NCI-H345 treated with DMSO at 0.1 percent for 48 hours (cell line): ENCODE data around the gene GDF2.

Source experiments
- DNase-seq: peaks from one replicate; lab custom pipeline; 2025; ENCODE audit not compliant: unreplicated experiment; lab: John Stamatoyannopoulos, UW

Gene GDF2

DNA sequence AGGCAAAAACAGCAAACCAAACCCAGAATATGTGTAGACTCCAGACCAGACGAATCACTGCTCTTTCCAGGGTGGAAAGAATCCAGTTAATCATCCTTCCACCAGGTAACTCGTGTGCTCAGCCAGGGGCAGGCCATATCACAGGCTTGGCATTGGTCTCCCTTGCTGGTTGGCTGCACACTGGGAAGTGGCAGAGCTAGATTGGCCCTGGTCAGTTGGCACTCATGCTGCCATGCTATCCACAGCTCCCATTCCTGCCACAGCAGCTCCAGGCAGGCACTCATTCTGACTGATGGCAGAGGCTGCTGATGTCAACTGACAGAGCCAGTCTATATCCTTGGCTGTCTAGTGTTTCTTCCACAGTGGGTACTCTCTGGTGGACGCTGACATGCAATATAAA, 31.9 kb upstream of the GDF2 start:
- DNase-seq: no peak

DNA sequence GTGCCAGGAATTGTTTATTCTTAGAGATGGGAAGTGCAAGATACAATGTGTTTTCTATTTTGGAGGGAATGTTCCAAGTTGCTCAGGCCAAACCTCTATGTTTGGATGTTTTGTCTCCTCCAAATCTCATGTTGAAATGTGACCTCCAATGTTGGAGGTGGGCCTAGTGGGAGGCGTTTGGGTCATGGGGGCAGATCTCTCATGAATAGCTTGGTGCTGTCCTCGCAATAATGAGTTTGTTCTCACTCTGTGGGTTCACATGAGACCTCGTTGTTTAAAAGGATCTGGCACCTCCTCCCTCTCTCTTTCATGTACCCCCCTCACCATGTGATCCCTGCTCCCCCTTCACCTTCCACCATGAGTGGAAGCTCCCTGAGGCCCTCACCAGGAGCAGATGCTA, 30.6 kb upstream of the GDF2 start:
- no peak for DNase-seq

DNA sequence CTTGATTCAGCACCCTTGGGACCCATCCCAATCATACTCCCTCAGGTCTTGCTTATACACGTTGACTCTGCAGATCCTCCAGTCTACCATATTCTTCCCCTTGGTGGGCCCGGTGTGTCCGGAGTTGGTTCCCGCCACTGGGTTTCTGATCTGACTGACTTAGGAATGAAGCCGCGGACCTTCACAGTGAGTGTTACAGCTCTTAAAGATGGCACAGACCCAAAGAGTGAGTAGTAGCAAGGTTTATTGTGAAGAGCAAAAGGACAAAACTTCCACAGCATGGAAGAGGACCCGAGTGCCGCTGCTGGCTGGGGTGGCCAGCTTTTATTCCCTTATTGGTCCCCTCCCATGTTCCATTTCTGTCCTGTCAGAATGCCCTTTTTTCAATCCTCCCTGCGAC, 28.2 kb upstream of the GDF2 start:
- no peak for DNase-seq

DNA sequence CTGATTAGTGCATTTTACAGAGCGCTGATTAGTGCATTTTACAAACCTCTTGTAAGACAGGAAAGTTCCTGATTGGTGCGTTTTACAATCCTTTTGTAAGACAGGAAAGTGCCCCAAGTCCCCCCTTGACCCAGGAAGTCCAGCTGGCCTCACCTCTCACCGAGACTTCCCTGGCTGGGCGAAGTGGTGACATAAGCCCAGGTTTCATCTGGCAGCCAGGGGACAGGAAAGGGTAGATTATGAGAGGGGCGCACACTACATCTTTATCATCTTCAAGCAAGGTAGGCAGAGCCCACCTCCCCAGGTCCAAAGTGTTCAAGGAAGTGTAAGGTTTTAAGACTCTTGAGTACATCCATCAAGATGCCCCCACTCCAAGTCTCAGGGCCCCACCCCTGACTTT, 27.8 kb upstream of the GDF2 start:
- no peak for DNase-seq

DNA sequence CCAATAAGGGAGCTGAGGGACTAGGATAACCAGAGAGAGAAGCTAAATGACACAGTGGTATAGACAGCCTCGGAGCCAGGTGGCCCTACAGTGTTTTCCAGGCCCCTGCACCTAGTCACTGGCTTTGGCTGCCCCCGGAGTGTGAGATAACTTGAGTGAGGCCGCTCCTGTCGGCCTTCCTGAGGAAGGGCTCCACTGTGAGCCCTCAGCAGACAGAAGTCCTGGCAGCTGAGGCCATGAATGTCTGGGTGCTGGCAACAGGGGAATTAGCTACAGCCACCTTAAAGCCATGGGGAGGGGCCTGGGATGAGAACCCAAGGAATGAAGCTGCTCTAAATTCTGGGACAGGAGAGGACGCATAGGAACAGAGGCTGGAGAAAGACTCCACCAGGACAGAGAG, 26.8 kb upstream of the GDF2 start:
- DNase-seq: no peak

DNA sequence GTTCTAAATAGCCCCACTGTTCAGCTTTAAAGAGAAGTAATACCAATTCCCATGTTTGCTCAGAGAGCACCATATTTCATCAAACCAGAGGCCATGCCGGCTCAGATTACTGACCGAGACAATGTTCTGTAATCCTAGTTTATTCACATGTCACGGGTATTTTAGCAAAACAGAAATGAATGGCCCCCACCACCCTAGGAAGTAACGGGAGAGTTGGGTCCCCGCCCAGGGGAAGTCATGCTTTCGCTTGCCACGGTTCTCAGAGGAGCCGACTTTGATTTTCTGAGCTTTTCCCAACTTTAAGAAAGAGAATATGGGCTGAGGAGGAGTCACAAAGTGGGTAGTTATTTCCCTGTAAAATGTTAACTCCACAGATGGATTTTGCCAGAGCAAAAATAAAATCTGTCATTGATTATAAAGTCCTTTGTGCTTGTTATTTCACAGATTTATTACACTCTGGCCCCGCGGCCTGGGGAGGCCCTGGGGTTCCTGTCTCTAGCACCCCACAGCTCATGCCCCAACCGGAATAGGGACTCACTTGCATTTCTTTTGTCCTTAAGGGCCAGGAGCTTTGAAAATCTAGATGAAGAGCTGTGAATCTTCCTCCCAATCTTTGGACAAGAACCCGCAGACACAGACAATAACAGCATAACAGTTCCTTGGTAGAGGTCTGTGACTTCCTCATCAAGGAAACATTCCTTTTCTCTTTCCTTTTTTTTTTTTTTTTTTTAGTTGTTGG, 25.9 kb upstream of the GDF2 start:
- no peak for DNase-seq

DNA sequence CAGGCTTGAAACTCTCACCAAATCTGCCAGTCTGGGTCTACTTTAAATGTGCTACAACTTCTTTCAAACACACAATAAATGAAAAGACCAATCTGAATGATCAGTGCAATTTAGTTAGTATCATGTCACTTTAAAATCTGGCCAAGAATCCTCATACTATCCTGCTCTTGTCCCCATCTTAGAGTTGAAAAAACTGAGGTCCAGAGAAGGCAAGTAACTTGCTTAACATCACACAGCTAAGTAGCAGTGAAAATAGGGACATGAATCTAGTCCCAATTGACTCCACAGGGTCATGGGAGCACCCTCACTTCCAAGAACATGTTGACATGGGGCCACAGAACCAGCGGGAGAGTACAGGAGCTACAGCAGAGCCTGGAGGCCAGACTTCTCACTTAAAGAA, 25.3 kb upstream of the GDF2 start:
- DNase-seq: no peak

DNA sequence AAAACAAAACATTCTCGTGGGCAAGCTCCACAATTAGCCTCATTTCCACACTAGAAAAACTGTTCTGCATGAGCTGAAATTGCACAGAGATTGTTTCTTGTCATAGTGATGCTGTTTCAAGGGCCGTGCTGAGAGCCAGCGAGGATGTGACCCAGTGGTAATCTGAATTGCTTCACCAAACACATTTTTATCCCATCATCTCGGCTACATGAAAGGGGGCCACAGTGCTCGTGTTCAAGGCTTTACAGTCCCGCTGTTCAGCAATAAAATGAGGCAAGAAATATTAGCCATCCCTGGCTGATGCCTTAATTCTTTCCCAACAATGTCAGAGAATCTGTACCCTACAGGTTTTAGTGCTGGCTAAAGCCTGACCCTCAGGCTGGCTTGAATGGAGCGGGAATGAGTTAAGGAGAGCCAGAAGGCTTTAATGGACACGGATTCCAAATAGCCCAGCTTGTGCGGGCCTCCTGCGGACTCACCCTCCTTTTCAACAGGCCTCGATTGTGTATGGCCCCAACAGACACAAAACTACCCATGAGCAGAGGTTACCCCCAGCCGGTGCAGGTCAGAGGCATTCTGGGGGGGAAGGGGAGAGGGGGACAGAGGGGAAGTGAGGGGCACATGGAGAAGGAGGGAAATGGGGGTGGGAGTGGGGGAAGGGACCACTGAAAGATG, 24.3 kb upstream of the GDF2 start:
- no peak for DNase-seq

DNA sequence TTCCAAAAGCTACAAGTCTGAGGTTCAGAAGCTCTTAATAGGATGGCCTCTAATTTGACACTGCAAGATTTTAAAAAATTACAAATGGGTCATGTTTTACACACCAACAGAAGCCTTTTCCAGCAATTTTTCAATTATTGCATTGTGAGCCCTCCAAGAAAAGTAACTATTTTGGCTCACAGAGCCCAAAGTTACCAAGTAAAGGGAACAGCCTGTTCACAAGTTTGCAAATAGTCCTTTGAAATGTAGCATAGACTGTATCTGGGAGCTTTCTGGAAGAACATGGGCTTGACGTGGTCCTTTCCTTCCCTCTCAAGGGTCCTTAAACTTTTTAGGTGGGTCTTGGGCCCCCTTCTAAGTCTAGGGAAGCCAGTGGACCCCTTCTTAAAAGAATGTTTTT, 23.5 kb upstream of the GDF2 start:
- DNase-seq: no peak

DNA sequence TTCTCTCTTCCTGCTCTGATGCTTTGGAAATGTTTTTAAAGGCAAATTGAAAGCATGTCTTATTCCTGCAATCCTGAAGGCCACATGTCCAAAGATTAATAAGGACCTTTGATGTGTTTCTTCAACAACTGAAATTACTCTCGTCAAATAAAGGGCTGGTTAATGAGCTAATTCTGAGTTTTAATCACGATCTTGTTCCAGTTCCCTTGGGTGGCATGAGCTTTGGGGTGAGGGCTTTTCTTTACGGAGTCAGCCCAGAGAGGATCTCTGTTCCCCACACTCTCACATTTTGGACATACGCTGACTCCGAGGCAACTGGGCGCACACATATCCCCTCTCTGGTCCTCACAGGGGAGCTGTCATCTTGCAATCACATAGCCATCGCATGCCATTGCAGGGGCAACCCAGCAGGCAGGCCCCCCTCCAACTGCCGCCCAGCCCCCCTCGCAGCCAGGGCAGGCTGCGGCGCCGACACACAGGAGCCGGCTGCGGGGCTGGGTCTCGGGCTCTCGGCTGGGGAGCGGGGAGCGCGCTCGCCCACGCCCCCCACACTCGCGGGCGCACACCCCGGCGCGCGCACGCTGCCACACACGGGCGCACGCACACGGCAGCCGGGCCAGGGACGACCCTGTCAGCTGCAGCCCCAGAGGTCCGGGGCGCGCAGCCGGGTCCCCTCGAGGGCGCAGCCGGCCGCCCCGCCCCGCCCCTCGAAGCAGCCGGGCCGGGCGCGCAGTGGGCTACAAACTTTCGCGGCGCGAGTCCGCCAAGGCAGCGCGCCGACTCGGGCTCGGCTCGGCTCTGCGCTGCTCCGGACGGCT, 22.4 kb upstream of the GDF2 start, which contains the start of gene GDF10:
GDF10 (plus strand) TSS at position 587 of the 818 bp plus-strand sequence. CDS start 455 bp downstream, outside the sequence.
- no peak for DNase-seq

DNA sequence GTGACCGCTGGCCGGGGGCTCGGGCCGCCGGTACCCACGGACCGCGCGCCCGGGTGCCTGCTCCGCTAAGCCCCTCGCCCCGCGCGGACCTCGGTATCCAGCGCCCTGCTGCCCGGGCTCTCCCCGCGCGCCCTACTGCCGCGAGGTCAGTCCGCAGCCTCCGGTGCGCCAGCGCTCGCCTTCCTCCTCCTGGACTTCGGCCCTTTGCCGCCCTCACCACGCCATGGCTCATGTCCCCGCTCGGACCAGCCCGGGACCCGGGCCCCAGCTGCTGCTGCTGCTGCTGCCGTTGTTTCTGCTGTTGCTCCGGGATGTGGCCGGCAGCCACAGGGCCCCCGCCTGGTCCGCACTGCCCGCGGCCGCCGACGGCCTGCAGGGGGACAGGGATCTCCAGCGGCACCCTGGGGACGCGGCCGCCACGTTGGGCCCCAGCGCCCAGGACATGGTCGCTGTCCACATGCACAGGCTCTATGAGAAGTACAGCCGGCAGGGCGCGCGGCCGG, 21.8 kb upstream of the GDF2 start:
- no peak for DNase-seq

DNA sequence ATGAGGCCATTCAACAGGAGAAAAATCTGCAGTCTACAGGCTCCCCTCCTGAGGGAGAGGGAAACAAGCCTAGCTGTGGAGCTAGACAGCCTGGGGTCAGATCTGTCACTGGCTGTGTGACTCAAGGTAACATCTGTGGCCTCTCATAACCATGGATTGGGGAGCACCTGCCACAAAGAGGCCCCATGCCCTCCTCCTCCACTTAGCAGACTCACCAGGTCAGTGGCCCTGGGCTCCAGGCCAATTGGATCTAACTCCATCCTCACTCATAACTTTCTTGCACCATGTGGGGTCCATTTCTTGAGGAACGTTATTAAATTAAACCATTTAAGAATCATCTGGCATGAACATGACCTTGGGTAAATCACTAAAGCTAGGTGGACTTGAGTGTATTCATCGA, 20.4 kb upstream of the GDF2 start:
- no peak for DNase-seq

DNA sequence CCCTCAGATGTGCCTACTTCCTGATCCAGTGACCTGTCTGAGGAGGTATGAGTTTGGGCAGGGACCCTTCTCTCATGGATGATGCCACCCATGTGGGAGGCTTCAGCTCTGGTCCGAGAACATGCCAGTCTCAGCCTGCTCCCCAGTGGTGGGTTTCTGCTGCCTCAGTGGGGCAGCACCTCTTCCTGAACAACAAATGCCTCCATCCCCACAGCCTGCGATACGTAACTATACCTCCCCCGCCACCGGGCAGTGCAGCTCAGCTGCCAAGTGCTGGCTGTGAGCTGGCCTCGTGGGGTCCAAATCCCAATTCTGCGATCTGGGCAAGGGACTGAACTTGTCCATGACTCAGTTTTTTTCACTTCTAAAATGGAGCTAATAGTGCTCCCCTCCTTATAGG, 19.1 kb upstream of the GDF2 start:
- DNase-seq: no peak

DNA sequence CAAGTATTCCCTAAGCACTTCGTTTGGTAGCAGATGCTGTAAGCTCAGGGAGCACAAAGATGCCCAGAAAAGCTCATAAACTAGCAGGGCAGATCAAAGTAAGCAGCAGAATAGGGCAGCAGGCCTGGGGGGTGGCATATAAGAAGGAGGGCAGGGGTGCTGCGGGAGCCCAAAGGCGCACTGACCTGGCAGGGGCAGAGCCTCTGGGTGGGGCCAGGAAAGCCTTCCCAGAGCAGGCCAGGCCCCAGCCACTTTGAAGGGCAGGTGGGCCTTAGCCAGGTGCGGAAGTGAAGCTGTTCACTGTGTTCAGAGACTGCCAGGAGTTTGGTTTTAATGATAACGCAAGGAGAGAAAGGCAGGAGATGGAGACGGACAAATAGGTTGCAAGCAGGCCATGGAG, 18.4 kb upstream of the GDF2 start:
- DNase-seq: no peak

DNA sequence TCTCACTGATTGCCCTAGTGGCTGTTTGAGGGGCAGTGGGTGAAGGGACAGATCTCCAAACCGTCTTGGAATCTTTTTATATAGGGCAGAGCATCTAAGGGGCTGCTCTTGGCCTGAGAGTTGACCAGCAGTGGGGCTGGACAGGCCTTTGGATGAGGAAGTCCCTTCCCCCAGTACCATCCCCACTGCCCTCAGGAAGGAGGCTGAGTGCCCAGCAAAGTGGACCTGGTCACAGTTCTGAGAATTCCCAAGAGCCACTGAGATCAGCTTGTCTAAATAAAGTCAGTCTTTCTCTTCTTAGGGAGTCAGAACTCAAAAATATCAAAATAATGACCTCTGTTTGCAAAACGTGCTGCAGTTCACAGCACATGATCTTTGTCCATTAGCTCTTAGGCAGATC, 16.7 kb upstream of the GDF2 start:
- DNase-seq: no peak

DNA sequence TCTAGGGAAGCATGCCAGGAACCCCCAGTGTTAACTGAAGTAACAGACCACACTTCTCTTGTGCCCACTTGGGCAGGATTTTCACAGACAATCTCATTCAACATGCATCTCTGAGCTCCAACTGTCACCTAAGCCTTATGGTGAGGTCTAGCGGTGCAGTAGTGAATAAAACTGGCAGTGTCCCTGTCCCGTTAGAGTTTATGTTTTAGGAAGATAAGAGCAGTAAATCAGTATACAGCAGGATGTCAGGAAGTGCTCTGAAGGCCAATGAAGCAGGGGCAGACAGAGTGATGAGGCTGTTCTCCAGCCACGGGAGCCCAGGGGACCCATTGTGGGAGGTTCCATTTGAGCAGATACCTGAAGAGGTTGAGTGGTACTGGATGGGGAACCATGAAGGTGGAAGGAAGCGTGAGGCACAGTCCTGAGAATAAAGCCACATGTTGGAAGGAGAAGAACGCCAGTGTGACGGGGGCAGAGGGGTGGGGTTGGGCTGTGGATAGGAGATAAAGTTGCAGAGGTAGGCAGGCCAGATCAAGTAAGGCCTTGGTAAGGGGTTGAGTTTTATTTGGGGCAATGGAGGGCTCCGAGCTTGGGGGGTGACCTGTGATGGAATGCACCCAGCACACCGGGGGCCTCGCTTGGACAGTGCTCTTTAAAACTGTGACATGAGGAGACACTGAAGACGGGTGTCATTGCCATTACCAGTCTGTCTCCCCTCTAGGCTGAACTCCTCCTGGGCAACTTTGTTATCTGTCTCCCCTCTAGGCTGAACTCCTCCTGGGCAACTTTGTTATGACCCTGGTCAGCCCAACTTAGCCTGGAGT, 15.7 kb upstream of the GDF2 start:
- DNase-seq: no peak

DNA sequence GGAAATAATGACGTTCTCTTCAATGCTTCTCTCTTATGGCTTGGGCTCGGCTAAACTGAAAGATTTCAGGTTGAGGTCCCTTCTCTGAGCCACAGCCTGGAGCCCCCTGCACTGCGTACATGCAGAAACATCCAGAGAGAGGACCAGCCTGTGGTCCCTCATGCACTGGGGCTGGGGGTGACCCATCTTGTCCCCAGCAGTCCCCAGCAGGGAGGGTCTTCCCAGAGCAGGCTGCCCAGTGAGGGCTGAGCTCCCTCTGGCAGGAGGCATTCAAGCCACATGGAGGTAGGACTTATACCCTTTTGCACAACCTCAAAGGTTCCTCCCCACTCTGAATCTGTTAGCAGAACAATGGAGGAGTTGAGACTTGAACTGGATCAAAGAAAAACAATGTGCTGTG, 14.9 kb upstream of the GDF2 start:
- no peak for DNase-seq

DNA sequence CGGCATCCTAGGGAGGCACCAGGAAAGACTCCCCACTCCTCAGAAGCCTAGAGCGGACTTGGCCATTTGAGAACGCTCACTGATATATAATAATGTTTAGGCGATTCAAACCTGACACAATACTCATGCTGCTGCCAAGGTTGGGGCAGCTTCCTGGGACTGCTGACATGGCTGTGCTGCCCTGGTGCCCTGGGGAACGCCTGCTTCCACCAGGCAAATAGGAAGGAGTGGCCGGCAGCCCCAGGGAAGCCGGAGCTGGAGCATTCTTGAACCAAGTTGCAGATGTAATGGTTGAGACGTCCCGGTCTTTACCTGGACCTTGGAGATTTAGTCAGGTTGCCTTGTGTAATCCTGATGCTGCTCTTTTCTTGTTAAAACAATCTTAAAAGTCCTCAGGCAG, 13.5 kb upstream of the GDF2 start:
- no peak for DNase-seq

DNA sequence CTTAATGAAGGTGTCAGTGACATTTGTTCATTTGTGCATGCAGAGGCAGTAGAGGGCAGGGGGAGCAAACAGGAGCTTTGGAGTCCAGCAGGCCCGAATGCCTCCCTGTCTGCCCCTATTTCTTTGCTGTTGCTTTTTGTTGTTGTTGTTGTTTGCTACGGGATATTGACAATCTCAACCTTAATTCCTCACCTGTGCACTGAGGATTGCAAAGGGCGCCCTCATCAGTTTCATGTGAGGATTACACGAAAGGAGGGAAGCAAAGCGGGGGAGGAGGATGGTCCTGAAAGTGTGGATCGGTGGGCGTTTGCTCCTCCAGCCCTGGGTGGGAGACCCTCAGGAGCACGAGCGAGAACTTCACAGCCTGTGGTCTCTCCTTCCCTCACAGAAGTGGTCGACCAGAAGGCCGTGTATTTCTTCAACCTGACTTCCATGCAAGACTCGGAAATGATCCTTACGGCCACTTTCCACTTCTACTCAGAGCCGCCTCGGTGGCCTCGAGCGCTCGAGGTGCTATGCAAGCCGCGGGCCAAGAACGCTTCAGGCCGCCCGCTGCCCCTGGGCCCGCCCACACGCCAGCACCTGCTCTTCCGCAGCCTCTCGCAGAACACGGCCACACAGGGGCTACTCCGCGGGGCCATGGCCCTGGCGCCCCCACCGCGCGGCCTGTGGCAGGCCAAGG, 12.7 kb upstream of the GDF2 start:
- no peak for DNase-seq

DNA sequence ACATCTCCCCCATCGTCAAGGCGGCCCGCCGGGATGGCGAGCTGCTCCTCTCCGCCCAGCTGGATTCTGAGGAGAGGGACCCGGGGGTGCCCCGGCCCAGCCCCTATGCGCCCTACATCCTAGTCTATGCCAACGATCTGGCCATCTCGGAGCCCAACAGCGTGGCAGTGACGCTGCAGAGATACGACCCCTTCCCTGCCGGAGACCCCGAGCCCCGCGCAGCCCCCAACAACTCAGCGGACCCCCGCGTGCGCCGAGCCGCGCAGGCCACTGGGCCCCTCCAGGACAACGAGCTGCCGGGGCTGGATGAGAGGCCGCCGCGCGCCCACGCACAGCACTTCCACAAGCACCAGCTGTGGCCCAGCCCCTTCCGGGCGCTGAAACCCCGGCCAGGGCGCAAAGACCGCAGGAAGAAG, 12.2 kb upstream of the GDF2 start:
- no peak for DNase-seq
